Endothelial cell of umbilical vein (primary cell): Measurements from ENCODE around the gene DIPK1C. TPM values are rescaled to one million over a fixed set of nuclear protein-coding genes. Genes with fewer than 3 reads are reported as not detected.

Source experiments
- BruUV-seq: library from RNA; stranded (reverse); fragments of 400-500 nt; replicated peaks from 2 replicates; lab custom pipeline; 2021; lab: Mats Ljungman, UMichigan
- CTCF ChIA-PET: fragments of 300-600, 350-600 bp; sonication (Branson Sonifier 250); formaldehyde crosslinking; loops from one replicate; lab custom pipeline; 2021; ENCODE audit warnings: antibody characterized with exemption, inconsistent platforms; lab: Charles Lee
- POLR2A ChIA-PET: fragments of 300-600, 350-600 bp; sonication (Branson Sonifier 250); formaldehyde crosslinking; loops from one replicate; lab custom pipeline; 2021; ENCODE audit warnings: antibody characterized with exemption, inconsistent platforms; lab: Charles Lee
- DNase-seq: peaks from one replicate; pipeline ENCODE4 v3.0.0-alpha.2; 2011; ENCODE audit warnings: low read depth, low spot score
- FAIRE-seq: peaks from 2 replicates; lab custom pipeline; 2011; peaks lifted over from hg19 to GRCh38; lab: Jason Lieb, UNC
- H2AFZ ChIP-seq: 2 replicates; pipeline ENCODE4 v1.6.0; 2012; ENCODE audit warnings: low read depth, low read length, control low read depth, inconsistent platforms
- H3K27ac ChIP-seq: 2 replicates; pipeline ENCODE4 v1.5.1; 2011; ENCODE audit warnings: low read depth, mild to moderate bottlenecking, control low read depth, low read length, moderate library complexity; ENCODE audit not compliant: insufficient read depth
- H3K27me3 ChIP-seq, 2 experiments: 2 replicates each; pipeline versions ENCODE4 v1.6.0 to v1.6.1; 2011; ENCODE audit warnings: low read length in 2 of 2, mixed read lengths in 1 of 2; ENCODE audit not compliant: control insufficient read depth in 2 of 2, insufficient read depth in 2 of 2
- H3K36me3 ChIP-seq, 2 experiments: 2 replicates in 1 of 2; 3 replicates in 1 of 2; pipeline ENCODE4 v1.5.1; 2011; ENCODE audit warnings: low read length in 2 of 2, mild to moderate bottlenecking in 1 of 2, moderate library complexity in 1 of 2; ENCODE audit not compliant: control insufficient read depth in 2 of 2, insufficient read depth in 2 of 2; ENCODE audit errors: extremely low read depth in 1 of 2
- H3K4me1 ChIP-seq: 3 replicates; pipeline ENCODE4 v1.5.1; 2011; ENCODE audit warnings: mild to moderate bottlenecking, low read length; ENCODE audit not compliant: control insufficient read depth, insufficient read depth; ENCODE audit errors: extremely low read depth
- H3K4me2 ChIP-seq: 2 replicates; pipeline ENCODE4 v1.6.1; 2011; ENCODE audit warnings: low read length, control low read depth, mixed read lengths; ENCODE audit not compliant: insufficient read depth
- H3K4me3 ChIP-seq, 3 experiments: fragments of 200-600 bp in 1 of 3; sonication (generic), shearing (Covaris generic) in 1 of 3; replicated peaks in 1 of 3; 2 replicates each; pipeline ENCODE4 v1.5.1; 2011 to 2016; ENCODE audit warnings: control low read depth in 3 of 3, low read length in 3 of 3, mild to moderate bottlenecking in 2 of 3, inconsistent platforms in 1 of 3, low read depth in 1 of 3, moderate library complexity in 1 of 3; ENCODE audit not compliant: insufficient read depth in 1 of 3
- H3K79me2 ChIP-seq: 2 replicates; pipeline ENCODE4 v1.6.0; 2012; ENCODE audit warnings: low read length, inconsistent platforms; ENCODE audit not compliant: control insufficient read depth, insufficient read depth
- H3K9ac ChIP-seq: replicated peaks from 2 replicates; pipeline ENCODE3; 2011; ENCODE audit warnings: low read length, control low read depth; ENCODE audit not compliant: insufficient read depth; ENCODE audit errors: extremely low read depth
- H3K9me1 ChIP-seq: replicated peaks from 3 replicates; pipeline ENCODE4 v1.6.0; 2011; ENCODE audit warnings: mild to moderate bottlenecking, low read length; ENCODE audit not compliant: control insufficient read depth, insufficient read depth; ENCODE audit errors: extremely low read depth
- H3K9me3 ChIP-seq: replicated peaks from 2 replicates; pipeline ENCODE4 v1.5.1; 2012; ENCODE audit warnings: low read length, inconsistent platforms; ENCODE audit not compliant: control insufficient read depth, insufficient read depth
- H4K20me1 ChIP-seq: replicated peaks from 2 replicates; pipeline ENCODE3; 2011; ENCODE audit warnings: mild to moderate bottlenecking, low read length; ENCODE audit not compliant: control insufficient read depth, insufficient read depth; ENCODE audit errors: extremely low read depth
- EZH2 ChIP-seq: IDR thresholded peaks from 2 replicates; pipeline ENCODE4 v1.6.1; 2012; ENCODE audit warnings: borderline replicate concordance, low read depth, mild to moderate bottlenecking, moderate library complexity, low read length, inconsistent platforms; ENCODE audit not compliant: severe bottlenecking
- FOS ChIP-seq: IDR thresholded peaks from 2 replicates; pipeline ENCODE4 v1.6.1; 2011; ENCODE audit warnings: mild to moderate bottlenecking, low read length, moderate library complexity, borderline replicate concordance; ENCODE audit not compliant: insufficient read depth
- GATA2 ChIP-seq: IDR thresholded peaks from 2 replicates; pipeline ENCODE4 v1.7.0; 2011; ENCODE audit warnings: low read depth, mild to moderate bottlenecking, moderate library complexity, mixed read lengths, low read length; ENCODE audit not compliant: insufficient read length, insufficient read depth
- JUN ChIP-seq: IDR thresholded peaks from 2 replicates; pipeline ENCODE4 v1.6.1; 2011; ENCODE audit warnings: borderline replicate concordance, low read depth; ENCODE audit not compliant: insufficient read length, insufficient read depth
- POLR2A ChIP-seq: IDR thresholded peaks from 2 replicates; pipeline ENCODE4 v1.6.1; 2012; ENCODE audit warnings: low read depth, mild to moderate bottlenecking, control low read depth, low read length
- POLR2AphosphoS5 ChIP-seq: IDR thresholded peaks from 2 replicates; pipeline ENCODE4 v1.6.1; 2012; ENCODE audit warnings: low read depth, mild to moderate bottlenecking, control low read depth, low read length, moderate library complexity; ENCODE audit not compliant: insufficient read depth
- dilution Hi-C: fragments of 300-500 bp; cut with MboI; formaldehyde crosslinking; loops from one replicate; pipeline ENCODE4 v1.15.0; 2019; ENCODE audit warnings: low sequenced_read_pairs; ENCODE audit not compliant: extremely low pct_ligation_motif_present
- intact Hi-C: fragments of 100-400 bp; cut with micrococcal nuclease; formaldehyde crosslinking; loops from one replicate; pipeline ENCODE4 v1.10.0; 2022
- polyA plus RNA-seq, 4 experiments: library from polyadenylated mRNA; depleted of rRNA in 3 of 4; stranded (reverse) in 3 of 4; unstranded in 1 of 4; fragments of >200 nt; gene quantifications; 2 replicates each; pipeline versions ENCODE4 v1.2.1 to v1.2.3, GENCODE V29; 2011 to 2012; ENCODE audit warnings: missing spikeins in 1 of 4
- total RNA-seq: library from RNA; stranded (reverse); gene quantifications from 2 replicates; pipeline ENCODE4 v1.2.3, GENCODE V29; 2021
- TF ChIP-seq, protein P1 (sequence below), 2 donors: IDR thresholded peaks; 1 replicate in 1 of 2; 2 replicates in 1 of 2; pipeline ENCODE4 v1.5.1; 2011; ENCODE audit warnings: low read length in 2 of 2, mild to moderate bottlenecking in 2 of 2, moderate library complexity in 2 of 2, control low read depth in 1 of 2, inconsistent platforms in 1 of 2, low read depth in 1 of 2; ENCODE audit not compliant: insufficient read depth in 1 of 2; ENCODE audit errors: extremely low read depth in 1 of 2
- TF ChIP-seq, protein P2 (sequence below): IDR thresholded peaks from 2 replicates; pipeline ENCODE4 v1.6.1; 2011; ENCODE audit not compliant: insufficient read depth, insufficient read length

DIPK1C gene
- total and polyA plus RNA-seq, 2 donors (not counting 3 experiments of a cell fraction or from before 2014, with no cell fraction given) = not detected

DNA sequence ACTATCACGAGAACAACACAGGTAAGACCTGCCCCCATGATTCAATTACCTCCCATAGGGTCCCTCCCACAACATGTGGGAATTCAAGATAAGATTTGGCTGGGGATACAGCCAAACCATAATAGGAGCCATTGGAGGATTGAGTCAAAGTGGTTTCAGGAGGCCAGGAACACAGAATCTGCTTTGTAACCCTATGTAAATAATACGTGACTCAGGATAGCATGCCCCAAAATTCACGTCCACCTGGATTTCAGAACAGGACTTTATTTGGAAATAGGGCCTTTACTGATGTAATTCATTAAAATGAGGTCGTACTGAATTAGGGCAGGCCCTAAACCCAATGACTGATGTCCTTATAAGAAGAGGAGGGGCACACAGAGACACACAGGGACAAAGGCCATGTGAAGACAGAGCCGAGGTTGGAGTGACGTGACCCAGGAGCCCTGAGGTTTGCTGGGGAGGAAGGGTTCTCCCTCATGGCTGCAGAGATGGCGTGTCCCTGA lies 23.1 kb upstream of the DIPK1C start:
- FAIRE-seq (no peak), DNase-seq (no peak)
- H3K9me1 ChIP-seq = no peaks in the 10 kb centered on the region
- H3K9ac ChIP-seq = no peak overlapping the region
- H3K9me3 ChIP-seq = no peaks in the 10 kb centered on the region
- no peaks in the 10 kb centered on the region for H3K36me3 ChIP-seq
- ChIA-PET POLR2A (no interaction called here), CTCF (no interaction called here)
- TF ChIP-seq FOS (no peak), JUN (no peak), POLR2A (no peak), POLR2AphosphoS5 (no peak), GATA2 (no peak), EZH2 (no peak)
- TF ChIP-seq, protein P1, sequence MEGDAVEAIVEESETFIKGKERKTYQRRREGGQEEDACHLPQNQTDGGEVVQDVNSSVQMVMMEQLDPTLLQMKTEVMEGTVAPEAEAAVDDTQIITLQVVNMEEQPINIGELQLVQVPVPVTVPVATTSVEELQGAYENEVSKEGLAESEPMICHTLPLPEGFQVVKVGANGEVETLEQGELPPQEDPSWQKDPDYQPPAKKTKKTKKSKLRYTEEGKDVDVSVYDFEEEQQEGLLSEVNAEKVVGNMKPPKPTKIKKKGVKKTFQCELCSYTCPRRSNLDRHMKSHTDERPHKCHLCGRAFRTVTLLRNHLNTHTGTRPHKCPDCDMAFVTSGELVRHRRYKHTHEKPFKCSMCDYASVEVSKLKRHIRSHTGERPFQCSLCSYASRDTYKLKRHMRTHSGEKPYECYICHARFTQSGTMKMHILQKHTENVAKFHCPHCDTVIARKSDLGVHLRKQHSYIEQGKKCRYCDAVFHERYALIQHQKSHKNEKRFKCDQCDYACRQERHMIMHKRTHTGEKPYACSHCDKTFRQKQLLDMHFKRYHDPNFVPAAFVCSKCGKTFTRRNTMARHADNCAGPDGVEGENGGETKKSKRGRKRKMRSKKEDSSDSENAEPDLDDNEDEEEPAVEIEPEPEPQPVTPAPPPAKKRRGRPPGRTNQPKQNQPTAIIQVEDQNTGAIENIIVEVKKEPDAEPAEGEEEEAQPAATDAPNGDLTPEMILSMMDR (IDR thresholded peaks at IDR 0.05; ENCODE audit: extremely low read depth in 1 of 2, insufficient read depth in 1 of 2, low read depth in 1 of 2, low read length in 2 of 2) = no peak
- TF ChIP-seq, protein P2, sequence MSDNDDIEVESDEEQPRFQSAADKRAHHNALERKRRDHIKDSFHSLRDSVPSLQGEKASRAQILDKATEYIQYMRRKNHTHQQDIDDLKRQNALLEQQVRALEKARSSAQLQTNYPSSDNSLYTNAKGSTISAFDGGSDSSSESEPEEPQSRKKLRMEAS = no peak
- no peaks in the 10 kb centered on the region for H3K79me2 ChIP-seq
- H3K4me1 ChIP-seq = no peaks in the 10 kb centered on the region
- H3K27me3 ChIP-seq = peaks cover 0 to 3% of the 10 kb centered on the region in 2 experiments
- dilution Hi-C loops (no loop called here), intact Hi-C loops (no loop called here)
- H3K4me2 ChIP-seq = no peak overlapping the region
- no TSS peak for BruUV-seq
- no peak overlapping the region for H2AFZ ChIP-seq
- H3K4me3 ChIP-seq = no peak overlapping the region
- H4K20me1 ChIP-seq = no peaks in the 10 kb centered on the region
- H3K27ac ChIP-seq = no peak overlapping the region
